H1 (cell line): ENCODE data around the gene ARNT2. TPM values are rescaled to one million over a fixed set of nuclear protein-coding genes. Genes with fewer than 3 reads are reported as not detected.

Experiments used
- CEBPB ChIP-seq: IDR thresholded peaks from 2 replicates; pipeline ENCODE4 v1.6.1; 2012; ENCODE audit warnings: low read depth, low read length
- EP300 ChIP-seq, 2 experiments: IDR thresholded peaks; 1 replicate in 1 of 2; 2 replicates in 1 of 2; pipeline ENCODE4 v1.6.1; 2011 to 2012; ENCODE audit warnings: low read depth in 2 of 2, low read length in 2 of 2, mild to moderate bottlenecking in 2 of 2, borderline replicate concordance in 1 of 2, inconsistent platforms in 1 of 2, moderate library complexity in 1 of 2
- RFX5 ChIP-seq: IDR thresholded peaks from 2 replicates; pipeline ENCODE4 v1.6.1; 2011; ENCODE audit warnings: low read depth, low read length, improper control_type of control experiment, borderline replicate concordance
- SIN3A ChIP-seq, 2 experiments: IDR thresholded peaks in 1 of 2; conservative IDR thresholded peaks in 1 of 2; 2 replicates each; pipeline ENCODE4 v1.6.1; 2011 to 2012; ENCODE audit warnings: low read length in 2 of 2, improper control_type of control experiment in 1 of 2, low read depth in 1 of 2, mild to moderate bottlenecking in 1 of 2
- TEAD4 ChIP-seq: IDR thresholded peaks from 2 replicates; pipeline ENCODE4 v1.6.1; 2012; ENCODE audit warnings: low read depth, low read length, inconsistent platforms, mixed read lengths
- polyA plus RNA-seq, 7 experiments: library from polyadenylated mRNA; depleted of rRNA in 3 of 7; stranded (reverse) in 5 of 7; unstranded in 2 of 7; fragments of >200 nt in 5 of 7; fragments of 200-250 nt in 2 of 7; gene quantifications; 1 replicate in 5 of 7; 2 replicates in 1 of 7; 4 replicates in 1 of 7; pipeline versions ENCODE4 v1.2.1 to v1.2.3, GENCODE V29; 2011 to 2013; ENCODE audit warnings: missing spikeins in 2 of 7, mixed read lengths in 2 of 7
- total RNA-seq: library from RNA; stranded (reverse); fragmentation: NEBNext Ultra II Directional; extraction: Animal tissue kit (Norgen Biotek cat#: 25700); gene quantifications from 2 replicates; pipeline ENCODE4 v1.2.1, GENCODE V29; 2021
- TF ChIP-seq, protein P1 (sequence below): fragments of 300-600 bp; sonication (generic); IDR thresholded peaks from 2 replicates; pipeline ENCODE4 v1.7.1; 2012; ENCODE audit warnings: low read length, moderate library complexity, mild to moderate bottlenecking, inconsistent platforms; ENCODE audit not compliant: insufficient replicate concordance

Gene ARNT2
- total and polyA plus RNA-seq, 2 of the 8 experiments (the other 6 are each of a cell fraction or from before 2014, with no cell fraction given), result 9.5 to 14.6 TPM

DNA sequence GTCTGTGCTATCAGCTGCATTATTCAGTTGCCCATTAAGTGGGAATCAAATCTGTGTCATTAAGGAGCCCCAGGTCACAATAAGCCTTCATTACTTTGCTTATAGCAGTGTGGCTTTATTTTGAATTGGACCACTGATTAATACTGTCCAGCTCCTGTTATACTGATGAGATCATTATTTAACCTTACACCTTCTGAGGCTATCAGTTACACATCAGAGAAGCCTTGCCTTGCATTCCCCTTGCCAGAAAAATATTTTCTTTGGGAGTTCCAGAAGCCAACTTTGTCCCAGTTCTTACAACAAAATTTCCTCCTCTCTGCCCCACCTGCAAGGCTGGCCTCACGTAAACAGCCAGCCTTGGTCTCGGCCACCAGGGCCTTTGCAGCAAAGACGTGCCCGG is 29.7 kb upstream of the ARNT2 start (continued):
- TF ChIP-seq, protein P1, sequence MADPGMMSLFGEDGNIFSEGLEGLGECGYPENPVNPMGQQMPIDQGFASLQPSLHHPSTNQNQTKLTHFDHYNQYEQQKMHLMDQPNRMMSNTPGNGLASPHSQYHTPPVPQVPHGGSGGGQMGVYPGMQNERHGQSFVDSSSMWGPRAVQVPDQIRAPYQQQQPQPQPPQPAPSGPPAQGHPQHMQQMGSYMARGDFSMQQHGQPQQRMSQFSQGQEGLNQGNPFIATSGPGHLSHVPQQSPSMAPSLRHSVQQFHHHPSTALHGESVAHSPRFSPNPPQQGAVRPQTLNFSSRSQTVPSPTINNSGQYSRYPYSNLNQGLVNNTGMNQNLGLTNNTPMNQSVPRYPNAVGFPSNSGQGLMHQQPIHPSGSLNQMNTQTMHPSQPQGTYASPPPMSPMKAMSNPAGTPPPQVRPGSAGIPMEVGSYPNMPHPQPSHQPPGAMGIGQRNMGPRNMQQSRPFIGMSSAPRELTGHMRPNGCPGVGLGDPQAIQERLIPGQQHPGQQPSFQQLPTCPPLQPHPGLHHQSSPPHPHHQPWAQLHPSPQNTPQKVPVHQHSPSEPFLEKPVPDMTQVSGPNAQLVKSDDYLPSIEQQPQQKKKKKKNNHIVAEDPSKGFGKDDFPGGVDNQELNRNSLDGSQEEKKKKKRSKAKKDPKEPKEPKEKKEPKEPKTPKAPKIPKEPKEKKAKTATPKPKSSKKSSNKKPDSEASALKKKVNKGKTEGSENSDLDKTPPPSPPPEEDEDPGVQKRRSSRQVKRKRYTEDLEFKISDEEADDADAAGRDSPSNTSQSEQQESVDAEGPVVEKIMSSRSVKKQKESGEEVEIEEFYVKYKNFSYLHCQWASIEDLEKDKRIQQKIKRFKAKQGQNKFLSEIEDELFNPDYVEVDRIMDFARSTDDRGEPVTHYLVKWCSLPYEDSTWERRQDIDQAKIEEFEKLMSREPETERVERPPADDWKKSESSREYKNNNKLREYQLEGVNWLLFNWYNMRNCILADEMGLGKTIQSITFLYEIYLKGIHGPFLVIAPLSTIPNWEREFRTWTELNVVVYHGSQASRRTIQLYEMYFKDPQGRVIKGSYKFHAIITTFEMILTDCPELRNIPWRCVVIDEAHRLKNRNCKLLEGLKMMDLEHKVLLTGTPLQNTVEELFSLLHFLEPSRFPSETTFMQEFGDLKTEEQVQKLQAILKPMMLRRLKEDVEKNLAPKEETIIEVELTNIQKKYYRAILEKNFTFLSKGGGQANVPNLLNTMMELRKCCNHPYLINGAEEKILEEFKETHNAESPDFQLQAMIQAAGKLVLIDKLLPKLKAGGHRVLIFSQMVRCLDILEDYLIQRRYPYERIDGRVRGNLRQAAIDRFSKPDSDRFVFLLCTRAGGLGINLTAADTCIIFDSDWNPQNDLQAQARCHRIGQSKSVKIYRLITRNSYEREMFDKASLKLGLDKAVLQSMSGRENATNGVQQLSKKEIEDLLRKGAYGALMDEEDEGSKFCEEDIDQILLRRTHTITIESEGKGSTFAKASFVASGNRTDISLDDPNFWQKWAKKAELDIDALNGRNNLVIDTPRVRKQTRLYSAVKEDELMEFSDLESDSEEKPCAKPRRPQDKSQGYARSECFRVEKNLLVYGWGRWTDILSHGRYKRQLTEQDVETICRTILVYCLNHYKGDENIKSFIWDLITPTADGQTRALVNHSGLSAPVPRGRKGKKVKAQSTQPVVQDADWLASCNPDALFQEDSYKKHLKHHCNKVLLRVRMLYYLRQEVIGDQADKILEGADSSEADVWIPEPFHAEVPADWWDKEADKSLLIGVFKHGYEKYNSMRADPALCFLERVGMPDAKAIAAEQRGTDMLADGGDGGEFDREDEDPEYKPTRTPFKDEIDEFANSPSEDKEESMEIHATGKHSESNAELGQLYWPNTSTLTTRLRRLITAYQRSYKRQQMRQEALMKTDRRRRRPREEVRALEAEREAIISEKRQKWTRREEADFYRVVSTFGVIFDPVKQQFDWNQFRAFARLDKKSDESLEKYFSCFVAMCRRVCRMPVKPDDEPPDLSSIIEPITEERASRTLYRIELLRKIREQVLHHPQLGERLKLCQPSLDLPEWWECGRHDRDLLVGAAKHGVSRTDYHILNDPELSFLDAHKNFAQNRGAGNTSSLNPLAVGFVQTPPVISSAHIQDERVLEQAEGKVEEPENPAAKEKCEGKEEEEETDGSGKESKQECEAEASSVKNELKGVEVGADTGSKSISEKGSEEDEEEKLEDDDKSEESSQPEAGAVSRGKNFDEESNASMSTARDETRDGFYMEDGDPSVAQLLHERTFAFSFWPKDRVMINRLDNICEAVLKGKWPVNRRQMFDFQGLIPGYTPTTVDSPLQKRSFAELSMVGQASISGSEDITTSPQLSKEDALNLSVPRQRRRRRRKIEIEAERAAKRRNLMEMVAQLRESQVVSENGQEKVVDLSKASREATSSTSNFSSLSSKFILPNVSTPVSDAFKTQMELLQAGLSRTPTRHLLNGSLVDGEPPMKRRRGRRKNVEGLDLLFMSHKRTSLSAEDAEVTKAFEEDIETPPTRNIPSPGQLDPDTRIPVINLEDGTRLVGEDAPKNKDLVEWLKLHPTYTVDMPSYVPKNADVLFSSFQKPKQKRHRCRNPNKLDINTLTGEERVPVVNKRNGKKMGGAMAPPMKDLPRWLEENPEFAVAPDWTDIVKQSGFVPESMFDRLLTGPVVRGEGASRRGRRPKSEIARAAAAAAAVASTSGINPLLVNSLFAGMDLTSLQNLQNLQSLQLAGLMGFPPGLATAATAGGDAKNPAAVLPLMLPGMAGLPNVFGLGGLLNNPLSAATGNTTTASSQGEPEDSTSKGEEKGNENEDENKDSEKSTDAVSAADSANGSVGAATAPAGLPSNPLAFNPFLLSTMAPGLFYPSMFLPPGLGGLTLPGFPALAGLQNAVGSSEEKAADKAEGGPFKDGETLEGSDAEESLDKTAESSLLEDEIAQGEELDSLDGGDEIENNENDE, result no peak
- no peak for TF ChIP-seq RFX5
- TF ChIP-seq SIN3A (conservative IDR thresholded peaks at IDR 0.05 in 1 of 2, IDR thresholded peaks at IDR 0.05 in 1 of 2; ENCODE audit: low read depth in 1 of 2, low read length in 2 of 2), result no peak
- TF ChIP-seq EP300 (IDR thresholded peaks at IDR 0.05; ENCODE audit: borderline replicate concordance in 1 of 2, low read depth in 2 of 2, low read length in 2 of 2), result no peak
- no peak for TF ChIP-seq TEAD4
- TF ChIP-seq CEBPB, result no peak
- TF ChIP-seq, all 59 proteins: peak for 0
